GM21737 (cell line): ENCODE measurements around the gene WASL.
"Not testable (repeated sequence)": the region's sequence is repeated elsewhere in the genome, so short reads cannot be mapped to it uniquely, and the experiment has no call there.

Experiments used
- ATAC-seq: cut with Tn5 transposase; IDR thresholded peaks from one replicate; pipeline ENCODE4 v1.9.1; 2021; ENCODE audit warnings: mild to moderate bottlenecking, moderate library complexity; ENCODE audit not compliant: unreplicated experiment

The WASL gene

GRCh38 chr7:123748734-123749536, at the start of gene WASL:
Gene WASL, minus strand, starts transcription at chr7:123749003. Its CDS starts 269 bp downstream, at chr7:123748734.
- peak; percentile 75 for ATAC-seq

- ATAC-seq = no peak
Measured at GRCh38 chr7:123797673-123798531, 49.1 kb upstream of the WASL start.

- ATAC-seq = no peak
Measured at GRCh38 chr7:123796568-123796967, 47.8 kb upstream of the WASL start.

- ATAC-seq = no peak
Measured at GRCh38 chr7:123795917-123796316, 47.1 kb upstream of the WASL start.

GRCh38 chr7:123795116-123795515, 46.3 kb upstream of the WASL start:
- not testable (repeated sequence) for ATAC-seq

GRCh38 chr7:123792547-123792946, 43.7 kb upstream of the WASL start:
- peak; percentile 50 for ATAC-seq

- ATAC-seq = no peak
Measured at GRCh38 chr7:123791001-123791400, 42.2 kb upstream of the WASL start.

GRCh38 chr7:123789817-123790216, 41.0 kb upstream of the WASL start:
- no peak for ATAC-seq

- no peak for ATAC-seq
Measured at GRCh38 chr7:123789206-123789784, 40.5 kb upstream of the WASL start.

- no peak for ATAC-seq
Measured at GRCh38 chr7:123788584-123788983, 39.8 kb upstream of the WASL start.

GRCh38 chr7:123787220-123788007, 38.6 kb upstream of the WASL start:
- ATAC-seq = no peak

- ATAC-seq = no peak
Measured at GRCh38 chr7:123784263-123784662, 35.5 kb upstream of the WASL start.

GRCh38 chr7:123783820-123784219, 35.0 kb upstream of the WASL start:
- no peak for ATAC-seq

- no peak for ATAC-seq
Measured at GRCh38 chr7:123782071-123782798, 33.4 kb upstream of the WASL start.

- ATAC-seq = not testable (repeated sequence)
Measured at GRCh38 chr7:123780472-123780871, 31.7 kb upstream of the WASL start.

GRCh38 chr7:123774496-123774895, 25.7 kb upstream of the WASL start:
- ATAC-seq = no peak

GRCh38 chr7:123773481-123773880, 24.7 kb upstream of the WASL start:
- ATAC-seq = no peak

- no peak for ATAC-seq
Measured at GRCh38 chr7:123772652-123773051, 23.8 kb upstream of the WASL start.

GRCh38 chr7:123771846-123772245, 23.0 kb upstream of the WASL start:
- no peak for ATAC-seq

- no peak for ATAC-seq
Measured at GRCh38 chr7:123771256-123771655, 22.5 kb upstream of the WASL start.
